Thoracic aorta endothelial cell (primary cell): ENCODE results near the gene FOLR1. TPM values are rescaled to one million over a fixed set of nuclear protein-coding genes. Genes with fewer than 3 reads are reported as not detected.

ENCODE experiments used
- total RNA-seq: library from RNA; depleted of rRNA; stranded (reverse); fragments of >200 nt; gene quantifications from 2 replicates; pipeline ENCODE4 v1.2.3, GENCODE V29; 2012

FOLR1 gene
- not detected in 2 replicates for total RNA-seq

DNA sequence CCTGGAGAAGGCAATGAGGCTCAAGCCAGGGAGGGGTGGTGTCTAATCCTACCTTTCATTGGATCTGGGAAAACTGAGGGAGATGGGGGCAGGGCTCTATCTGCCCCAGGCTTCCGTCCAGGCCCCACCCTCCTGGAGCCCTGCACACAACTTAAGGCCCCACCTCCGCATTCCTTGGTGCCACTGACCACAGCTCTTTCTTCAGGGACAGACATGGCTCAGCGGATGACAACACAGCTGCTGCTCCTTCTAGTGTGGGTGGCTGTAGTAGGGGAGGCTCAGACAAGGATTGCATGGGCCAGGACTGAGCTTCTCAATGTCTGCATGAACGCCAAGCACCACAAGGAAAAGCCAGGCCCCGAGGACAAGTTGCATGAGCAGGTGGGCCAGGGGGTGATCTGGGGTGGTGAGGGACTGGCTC lies at the start of gene FOLR1:
TSS of gene FOLR1 (plus strand) at position 180 of the 421 bp plus-strand sequence. CDS start at position 214, 34 bp downstream.

DNA sequence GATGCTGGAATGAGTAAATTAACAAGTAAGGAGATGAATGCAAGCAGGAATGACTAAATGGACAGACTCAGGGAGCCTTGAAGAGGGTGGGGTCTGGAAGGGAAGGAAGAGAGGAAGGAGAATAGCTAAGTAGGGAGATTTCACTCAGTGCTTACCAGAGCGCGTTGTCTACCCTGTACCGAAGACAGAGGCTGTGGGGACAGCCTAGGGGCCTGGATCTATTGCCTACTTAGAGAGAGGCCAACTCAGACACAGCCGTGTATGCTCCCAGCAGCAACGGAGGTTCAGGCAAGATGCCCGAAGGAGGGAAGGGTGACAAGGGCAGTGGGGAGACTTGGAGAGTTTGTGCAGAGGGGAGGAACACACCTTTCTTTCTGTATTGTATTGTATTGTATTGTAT lies 24.7 kb downstream of the FOLR1 start, which contains the start of gene FOLR2:
TSS of gene FOLR2 (plus strand) at position 157 of the 400 bp plus-strand sequence. CDS start 1,791 bp downstream, outside the sequence.

DNA sequence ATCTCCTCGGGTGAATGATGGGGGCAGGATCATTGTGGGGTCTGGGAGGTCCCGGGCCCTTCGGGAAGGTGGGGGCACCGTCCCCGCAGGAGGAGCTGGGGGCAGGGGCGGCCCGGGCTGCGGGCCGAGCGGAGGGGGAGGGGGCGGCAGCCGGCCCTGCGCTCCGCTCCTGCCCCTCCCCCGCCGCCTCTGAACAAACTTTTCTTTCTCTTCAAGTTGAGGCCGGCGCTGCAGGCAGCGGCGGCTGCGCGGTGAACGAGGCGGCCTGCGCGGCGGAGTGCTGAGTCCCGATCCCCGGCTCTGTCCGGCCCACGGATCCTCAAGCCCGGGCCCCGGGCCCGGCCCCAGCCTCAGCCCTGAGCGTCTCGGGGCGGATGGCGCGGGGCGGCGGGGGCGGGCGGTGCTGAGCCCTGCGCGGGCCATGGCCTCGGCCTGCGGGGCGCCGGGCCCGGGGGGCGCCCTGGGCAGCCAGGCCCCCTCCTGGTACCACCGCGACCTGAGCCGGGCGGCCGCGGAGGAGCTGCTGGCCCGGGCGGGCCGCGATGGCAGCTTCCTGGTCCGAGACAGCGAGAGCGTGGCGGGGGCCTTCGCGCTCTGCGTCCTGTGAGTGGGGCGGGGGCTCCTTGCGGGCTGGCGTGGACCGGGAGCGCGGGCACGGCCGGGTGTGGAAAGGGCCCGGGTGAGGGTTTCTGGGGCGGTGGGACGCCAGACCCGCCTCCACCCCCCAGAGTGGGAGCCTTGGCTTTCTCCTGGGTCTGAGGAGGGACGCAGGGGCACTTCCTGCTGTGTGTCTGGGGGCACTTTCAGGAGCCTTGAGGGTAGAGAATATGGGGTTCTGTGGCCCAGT lies 32.8 kb downstream of the FOLR1 start, which contains the start of gene INPPL1:
TSS of gene INPPL1 (plus strand) at position 204 of the 847 bp plus-strand sequence. CDS start at position 422, 218 bp downstream.

DNA sequence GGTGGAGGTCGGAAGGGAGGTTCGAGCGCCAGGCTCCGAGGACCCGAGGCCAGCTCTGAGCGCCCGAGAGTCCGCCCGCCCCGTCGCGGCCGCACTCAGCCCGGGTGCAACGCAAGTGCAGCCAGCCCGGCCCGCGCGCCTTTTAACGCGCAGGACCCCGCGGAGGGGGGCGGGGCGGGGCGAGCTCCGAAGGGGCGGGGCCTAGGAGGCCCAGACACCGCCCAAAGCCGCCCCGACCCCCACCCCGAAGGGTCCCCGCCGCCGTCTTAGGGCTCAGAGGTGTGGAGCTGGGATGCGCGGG lies 52.1 kb downstream of the FOLR1 start, which contains the start of gene PHOX2A:
TSS of gene PHOX2A (minus strand) at position 117 of the 301 bp plus-strand sequence. CDS start 172 bp downstream, outside the sequence.

Other genes starting within 250 kb of the FOLR1 start
- 9.4 and 13.5 TPM in 2 replicates for gene IL18BP, start 193.2 kb upstream of the FOLR1 start, total RNA-seq
- 149 and 164 TPM in 2 replicates for gene NUMA1, start 111.6 kb upstream of the FOLR1 start, total RNA-seq
- 1.5 and 2.2 TPM in 2 replicates for gene LRRC51, start 111.3 kb upstream of the FOLR1 start, total RNA-seq
- gene LAMTOR1, start 88.8 kb upstream of the FOLR1 start, total RNA-seq: 88.6 and 90.2 TPM in 2 replicates
- gene TOMT, start 86.2 kb upstream of the FOLR1 start, total RNA-seq: 0.22 TPM in 1 of 2 replicates, not detected in the other
- 34.2 and 35.5 TPM in 2 replicates for gene ANAPC15, start 79.4 kb upstream of the FOLR1 start, total RNA-seq
- not detected in 2 replicates for gene FOLR3, start 56.4 kb upstream of the FOLR1 start, total RNA-seq
- gene FOLR2, start 24.7 kb downstream of the FOLR1 start, total RNA-seq: not detected in 2 replicates
- gene INPPL1, start 32.6 kb downstream of the FOLR1 start, total RNA-seq: 52.5 and 62.6 TPM in 2 replicates
- not detected in 2 replicates for gene PHOX2A, start 52.0 kb downstream of the FOLR1 start, total RNA-seq
- gene CLPB, start 242.4 kb downstream of the FOLR1 start, total RNA-seq: 45.9 and 58.9 TPM in 2 replicates